HEK293T (cell line): Measurements from ENCODE around the gene BFSP2.

Experiments used
- ELF4 ChIP-seq: fragments of 450-650 bp; IDR thresholded peaks from 2 replicates; pipeline ENCODE4 v1.6.1; 2017; ENCODE audit warnings: antibody characterized with exemption
- FOXM1 ChIP-seq: fragments of 450-650 bp; IDR thresholded peaks from 2 replicates; pipeline ENCODE4 v1.6.1; 2017; ENCODE audit warnings: mild to moderate bottlenecking, borderline replicate concordance
- HDGF ChIP-seq: fragments of 450-650 bp; IDR thresholded peaks from 2 replicates; pipeline ENCODE4 v1.6.1; 2017; ENCODE audit warnings: antibody characterized with exemption, borderline replicate concordance

- TF ChIP-seq HDGF (no peak), FOXM1 (no peak), ELF4 (no peak)
These were observed 89.0 kb downstream of the BFSP2 start for GRCh38 chr3:133488785-133489367.
